ENCODE data around the gene LRRC42. TPM values are rescaled to one million over a fixed set of nuclear protein-coding genes. Genes with fewer than 3 reads are reported as not detected.

The LRRC42 gene
- total and polyA plus RNA-seq, 12 donors, result 15.2 to 43.4 (median 31.6) TPM

DNA sequence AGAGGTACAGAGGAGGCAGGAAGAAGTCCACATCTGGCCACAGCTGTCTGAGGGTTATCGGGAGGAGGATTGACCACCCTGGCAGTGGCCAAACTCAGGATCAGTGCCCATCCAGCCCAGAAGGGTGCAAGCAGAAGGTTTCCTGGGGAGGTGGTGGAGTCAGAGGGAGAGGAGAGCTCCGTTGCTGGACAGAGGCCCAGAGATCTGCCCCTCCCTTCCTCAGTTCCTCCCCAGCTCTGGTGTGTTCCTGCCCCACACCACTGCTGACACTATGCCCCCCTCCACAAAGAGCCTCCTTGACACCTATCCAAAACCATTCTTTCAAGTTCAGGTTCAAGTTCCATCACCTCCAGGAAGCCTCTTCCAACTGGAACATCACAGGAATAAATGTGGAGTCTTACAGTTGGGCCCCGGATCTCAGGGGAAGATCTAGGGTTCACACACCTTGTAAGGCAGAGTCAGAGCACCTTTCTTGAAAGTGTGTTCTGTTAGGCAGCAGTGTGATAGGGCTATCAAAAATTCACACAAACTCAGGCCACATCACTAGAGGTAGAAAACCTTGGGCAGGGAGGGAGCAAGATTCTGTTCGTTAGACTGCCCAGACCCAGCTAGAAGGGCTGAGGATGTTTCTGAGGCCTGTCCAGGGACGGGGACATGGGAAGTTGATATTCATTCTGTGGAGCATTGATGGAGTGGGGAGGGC, 64.4 kb downstream of the LRRC42 start:
- H3K36me3 ChIP-seq (replicated peaks in 1 of 2), result no peaks in the 10 kb centered on the region
- no peaks in the 10 kb centered on the region for H3K9me3 ChIP-seq (replicated peaks in 1 of 3)
- H3K4me3 ChIP-seq, result no peak overlapping the region
- TF ChIP-seq, protein P1, sequence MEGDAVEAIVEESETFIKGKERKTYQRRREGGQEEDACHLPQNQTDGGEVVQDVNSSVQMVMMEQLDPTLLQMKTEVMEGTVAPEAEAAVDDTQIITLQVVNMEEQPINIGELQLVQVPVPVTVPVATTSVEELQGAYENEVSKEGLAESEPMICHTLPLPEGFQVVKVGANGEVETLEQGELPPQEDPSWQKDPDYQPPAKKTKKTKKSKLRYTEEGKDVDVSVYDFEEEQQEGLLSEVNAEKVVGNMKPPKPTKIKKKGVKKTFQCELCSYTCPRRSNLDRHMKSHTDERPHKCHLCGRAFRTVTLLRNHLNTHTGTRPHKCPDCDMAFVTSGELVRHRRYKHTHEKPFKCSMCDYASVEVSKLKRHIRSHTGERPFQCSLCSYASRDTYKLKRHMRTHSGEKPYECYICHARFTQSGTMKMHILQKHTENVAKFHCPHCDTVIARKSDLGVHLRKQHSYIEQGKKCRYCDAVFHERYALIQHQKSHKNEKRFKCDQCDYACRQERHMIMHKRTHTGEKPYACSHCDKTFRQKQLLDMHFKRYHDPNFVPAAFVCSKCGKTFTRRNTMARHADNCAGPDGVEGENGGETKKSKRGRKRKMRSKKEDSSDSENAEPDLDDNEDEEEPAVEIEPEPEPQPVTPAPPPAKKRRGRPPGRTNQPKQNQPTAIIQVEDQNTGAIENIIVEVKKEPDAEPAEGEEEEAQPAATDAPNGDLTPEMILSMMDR (IDR thresholded peaks at IDR 0.05), result no peak
- TF ChIP-seq POLR2A (IDR thresholded peaks at IDR 0.05), result no peak
- H3K27me3 ChIP-seq, result no peaks in the 10 kb centered on the region
- 66 to 77% (median 75%) methylated on average over 5 of the region's 5 CpGs for WGBS, 4 donors
- no peaks in the 10 kb centered on the region for H3K4me1 ChIP-seq (replicated peaks in 1 of 2)
- intact Hi-C loops (cut with DNase I), result no loop called here
- peak in 1 of 7 donors; percentile 9 for DNase-seq
- H3K27ac ChIP-seq, result no peak overlapping the region

DNA sequence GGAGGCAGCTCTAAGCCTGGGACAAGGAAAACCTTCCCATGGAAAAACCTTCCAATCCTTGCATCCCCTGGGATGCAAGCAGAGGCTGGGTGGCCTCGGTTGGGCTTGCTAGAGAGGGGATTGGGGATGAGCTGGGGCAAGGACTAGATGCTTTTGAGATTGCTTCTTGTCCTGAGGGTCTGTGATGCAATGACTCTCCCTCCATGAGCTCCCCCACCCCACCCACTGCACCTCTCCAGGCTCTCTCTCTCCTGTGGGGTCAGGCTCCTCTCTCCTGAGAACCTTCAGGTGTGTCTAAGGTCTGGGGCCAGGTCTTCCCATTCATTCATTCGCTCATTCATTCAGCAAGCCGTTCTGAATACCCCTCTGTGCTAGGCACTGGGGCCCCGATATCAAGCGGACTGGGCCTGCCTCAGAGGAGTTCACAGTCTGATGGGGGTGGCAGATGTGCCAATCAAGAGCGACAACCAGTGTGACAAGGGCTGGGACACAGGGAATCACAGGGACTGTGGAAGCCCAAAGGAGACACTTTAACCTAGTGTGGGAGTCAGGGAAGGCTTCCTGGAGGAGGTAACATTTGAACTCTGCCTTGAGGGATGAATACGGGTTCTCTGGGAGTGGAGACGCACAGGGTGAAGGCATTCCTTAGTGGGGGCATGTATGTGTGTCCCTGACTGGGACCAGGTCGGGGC, 65.3 kb downstream of the LRRC42 start:
- Histone ChIP-seq H3K27ac (no peak overlapping the region), H3K4me3 (no peak overlapping the region), H3K27me3 (no peaks in the 10 kb centered on the region), H3K9me3 (replicated peaks in 1 of 3) (no peaks in the 10 kb centered on the region), H3K4me1 (replicated peaks in 1 of 2) (no peaks in the 10 kb centered on the region), H3K36me3 (replicated peaks in 1 of 2) (no peaks in the 10 kb centered on the region)
- intact Hi-C loops (cut with DNase I), result no loop called here
- TF ChIP-seq POLR2A (IDR thresholded peaks at IDR 0.05), result no peak
- TF ChIP-seq, protein P1 (IDR thresholded peaks at IDR 0.05), result no peak
- peak in 1 of 7 donors; percentile 3 for DNase-seq
- 80 to 87% (median 82%) methylated on average over 9 of the region's 9 CpGs for WGBS, 4 donors

DNA sequence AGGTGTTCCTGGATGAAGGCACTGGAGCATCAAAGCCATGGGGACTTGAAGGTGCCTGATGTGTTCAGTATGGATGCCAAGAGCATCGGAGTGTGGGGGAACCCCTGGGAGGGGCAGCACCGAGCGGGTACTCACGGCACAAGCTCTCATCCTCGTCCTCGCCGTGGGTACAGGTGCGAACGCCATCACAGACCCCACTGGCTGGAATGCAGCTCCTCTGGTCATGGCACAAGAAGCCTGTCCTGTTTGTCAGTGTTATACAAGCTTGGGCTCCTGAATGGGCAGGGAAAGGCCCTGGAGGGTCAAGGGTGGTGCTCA, 65.8 kb downstream of the LRRC42 start:
- peak in 1 of 7 donors; percentile 10 for DNase-seq
- WGBS, 4 donors, result 81 to 90% (median 86%) methylated on average over 5 to 9 of the region's 9 CpGs
- H3K4me3 ChIP-seq, result no peak overlapping the region
- H3K27ac ChIP-seq, result no peak overlapping the region
- no peaks in the 10 kb centered on the region for H3K36me3 ChIP-seq (replicated peaks in 1 of 2)
- H3K9me3 ChIP-seq (replicated peaks in 1 of 3), result no peaks in the 10 kb centered on the region
- no peaks in the 10 kb centered on the region for H3K4me1 ChIP-seq (replicated peaks in 1 of 2)
- intact Hi-C loops (cut with DNase I), result no loop called here
- no peaks in the 10 kb centered on the region for H3K27me3 ChIP-seq
- TF ChIP-seq, protein P1 (IDR thresholded peaks at IDR 0.05), result no peak
- TF ChIP-seq POLR2A (IDR thresholded peaks at IDR 0.05), result no peak

DNA sequence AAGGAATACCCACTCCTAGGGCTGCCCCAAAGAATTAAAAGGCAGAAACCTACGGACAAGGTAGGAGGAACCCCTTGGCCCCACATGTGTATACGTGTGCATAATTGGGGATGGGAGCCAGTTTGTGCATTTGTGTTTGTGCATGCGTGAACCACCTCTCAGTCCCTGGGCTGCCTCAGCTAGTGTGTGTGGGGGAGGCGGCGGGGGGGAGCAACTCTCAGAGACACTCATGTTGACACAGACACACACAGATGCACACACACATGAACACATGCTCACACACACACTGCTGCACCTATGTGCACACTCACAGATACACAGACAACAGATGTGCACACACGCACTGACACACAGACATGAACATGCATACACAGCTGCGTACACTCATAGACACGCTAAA, 66.7 kb downstream of the LRRC42 start:
- peak in 1 of 7 donors; percentile 6 for DNase-seq
- no peaks in the 10 kb centered on the region for H3K27me3 ChIP-seq
- no peaks in the 10 kb centered on the region for H3K36me3 ChIP-seq (replicated peaks in 1 of 2)
- H3K4me1 ChIP-seq (replicated peaks in 1 of 2), result no peaks in the 10 kb centered on the region
- no peak overlapping the region for H3K27ac ChIP-seq
- no peak overlapping the region for H3K4me3 ChIP-seq
- intact Hi-C loops (cut with DNase I), result no loop called here
- H3K9me3 ChIP-seq (replicated peaks in 1 of 3), result no peaks in the 10 kb centered on the region
- TF ChIP-seq, protein P1 (IDR thresholded peaks at IDR 0.05), result no peak
- TF ChIP-seq POLR2A (IDR thresholded peaks at IDR 0.05), result no peak
- 72 to 86% (median 77%) methylated on average over 6 to 8 of the region's 8 CpGs for WGBS, 4 donors
